Liver (tissue), 9 donors: ENCODE measurements around the gene PIAS1. TPM values are rescaled to one million over a fixed set of nuclear protein-coding genes. Genes with fewer than 3 reads are reported as not detected.

Source experiments
- DNase-seq: peaks from one replicate; pipeline ENCODE4 v3.0.0-alpha.2; 2017; ENCODE audit warnings: low spot score
- H3K27ac ChIP-seq, 2 donors: one replicate each; pipeline ENCODE4 v1.7.0; 2013; ENCODE audit warnings: inconsistent platforms in 2 of 2, low read length in 2 of 2, control low read depth in 1 of 2, low read depth in 1 of 2, mild to moderate bottlenecking in 1 of 2
- H3K27me3 ChIP-seq, 4 donors: one replicate each; pipeline versions ENCODE4 v1.6.1 to v1.7.0; 2013; ENCODE audit warnings: low read length in 3 of 4, inconsistent platforms in 1 of 4, mild to moderate bottlenecking in 1 of 4, moderate library complexity in 1 of 4; ENCODE audit not compliant: control insufficient read depth in 4 of 4, insufficient read depth in 4 of 4
- H3K36me3 ChIP-seq, 4 donors: one replicate each; pipeline versions ENCODE4 v1.6.1 to v1.7.0; 2013; ENCODE audit warnings: low read length in 3 of 4, mild to moderate bottlenecking in 3 of 4, low read depth in 1 of 4, moderate library complexity in 1 of 4; ENCODE audit not compliant: control insufficient read depth in 4 of 4, insufficient read depth in 3 of 4
- H3K4me1 ChIP-seq, 4 donors: one replicate each; pipeline versions ENCODE4 v1.6.1 to v1.7.0; 2013; ENCODE audit warnings: low read length in 3 of 4, mild to moderate bottlenecking in 3 of 4, moderate library complexity in 1 of 4; ENCODE audit not compliant: control insufficient read depth in 4 of 4, insufficient read depth in 4 of 4
- H3K4me3 ChIP-seq, 3 donors: one replicate each; pipeline versions ENCODE4 v1.6.1 to v1.7.0; 2013; ENCODE audit warnings: low read length in 3 of 3, control low read depth in 1 of 3, low read depth in 1 of 3, mild to moderate bottlenecking in 1 of 3
- H3K9ac ChIP-seq, 2 donors: one replicate each; pipeline ENCODE4 v1.7.0; 2013; ENCODE audit warnings: low read length in 2 of 2, mild to moderate bottlenecking in 2 of 2, moderate library complexity in 2 of 2, control low read depth in 1 of 2, low read depth in 1 of 2
- H3K9me3 ChIP-seq, 4 donors: one replicate each; pipeline versions ENCODE4 v1.6.1 to v1.7.0; 2013; ENCODE audit warnings: low read length in 3 of 4; ENCODE audit not compliant: control insufficient read depth in 4 of 4
- EGR1 ChIP-seq, 2 donors: IDR thresholded peaks; 2 replicates each; pipeline ENCODE4 v1.6.1; 2016 to 2018; ENCODE audit warnings: antibody characterized with exemption in 2 of 2, low read depth in 2 of 2
- FOXA1 ChIP-seq: IDR thresholded peaks from 2 replicates; pipeline ENCODE4 v1.6.1; 2016; ENCODE audit warnings: antibody characterized with exemption
- FOXA2 ChIP-seq: IDR thresholded peaks from 2 replicates; pipeline ENCODE4 v1.6.1; 2016; ENCODE audit warnings: antibody characterized with exemption
- HNF4A ChIP-seq, 2 donors: conservative IDR thresholded peaks; 2 replicates each; pipeline ENCODE4 v1.6.1; 2016; ENCODE audit warnings: antibody characterized with exemption in 2 of 2, mild to moderate bottlenecking in 2 of 2
- HNF4G ChIP-seq: IDR thresholded peaks from 2 replicates; pipeline ENCODE4 v1.6.1; 2016; ENCODE audit warnings: antibody characterized with exemption
- JUND ChIP-seq, 2 donors: IDR thresholded peaks; 2 replicates each; pipeline ENCODE4 v1.6.1; 2016; ENCODE audit warnings: antibody characterized with exemption in 2 of 2
- NR2F2 ChIP-seq: IDR thresholded peaks from 2 replicates; pipeline ENCODE4 v1.6.1; 2016; ENCODE audit warnings: antibody characterized with exemption
- RAD21 ChIP-seq, 2 donors: IDR thresholded peaks; 2 replicates each; pipeline ENCODE4 v1.6.1; 2016; ENCODE audit warnings: antibody characterized with exemption in 2 of 2, mild to moderate bottlenecking in 2 of 2
- SP1 ChIP-seq: IDR thresholded peaks from 2 replicates; pipeline ENCODE4 v1.6.1; 2018; ENCODE audit warnings: antibody characterized with exemption, mild to moderate bottlenecking
- TAF1 ChIP-seq: conservative IDR thresholded peaks from 2 replicates; pipeline ENCODE4 v1.6.1; 2016; ENCODE audit warnings: antibody characterized with exemption, mild to moderate bottlenecking
- YY1 ChIP-seq: IDR thresholded peaks from 2 replicates; pipeline ENCODE4 v1.6.1; 2016; ENCODE audit warnings: antibody characterized with exemption, mild to moderate bottlenecking
- WGBS: extraction: QIAGEN DNeasy Blood & Tissue Kit; methylation state at CpG from one replicate; pipeline ENCODE4 v1.1.7; 2013; 5-methylcytosine and 5-hydroxymethylcytosine counted together
- polyA plus RNA-seq, 2 donors: library from polyadenylated mRNA; stranded (reverse) in 1 of 2; unstranded in 1 of 2; fragments of 200-250 nt in 1 of 2; fragments of >200 nt in 1 of 2; fragmentation: Nextera tagmentation in 1 of 2; extraction: Ambion mirVana in 1 of 2; gene quantifications; one replicate each; pipeline versions ENCODE4 v1.2.1 to v1.2.3, GENCODE V29; 2013 to 2015
- total RNA-seq, 2 donors: library from RNA; depleted of rRNA; stranded (reverse); fragments of >200 nt; gene quantifications; one replicate each; pipeline ENCODE4 v1.2.3, GENCODE V29; 2014
- TF ChIP-seq, protein P1 (sequence below): IDR thresholded peaks from 2 replicates; pipeline ENCODE4 v1.6.1; 2016; ENCODE audit warnings: antibody characterized with exemption
- TF ChIP-seq, protein P2 (sequence below): IDR thresholded peaks from 2 replicates; pipeline ENCODE4 v1.6.1; 2016; ENCODE audit warnings: antibody characterized with exemption, mild to moderate bottlenecking
- TF ChIP-seq, protein P3 (sequence below): fragments of 150-350 bp; IDR thresholded peaks from 2 replicates; pipeline ENCODE4 v1.5.1; 2017; ENCODE audit warnings: improper control_type of control experiment, low read depth, low read length; ENCODE audit not compliant: missing input control
- donor health status: healthy.
- donor health status: healthy.
- donor health status: healthy.
- donor health status: healthy.
- donor health status: healthy.

The PIAS1 gene
- total and polyA plus RNA-seq, 4 donors, result 5.6 to 18.8 (median 13.2) TPM

DNA sequence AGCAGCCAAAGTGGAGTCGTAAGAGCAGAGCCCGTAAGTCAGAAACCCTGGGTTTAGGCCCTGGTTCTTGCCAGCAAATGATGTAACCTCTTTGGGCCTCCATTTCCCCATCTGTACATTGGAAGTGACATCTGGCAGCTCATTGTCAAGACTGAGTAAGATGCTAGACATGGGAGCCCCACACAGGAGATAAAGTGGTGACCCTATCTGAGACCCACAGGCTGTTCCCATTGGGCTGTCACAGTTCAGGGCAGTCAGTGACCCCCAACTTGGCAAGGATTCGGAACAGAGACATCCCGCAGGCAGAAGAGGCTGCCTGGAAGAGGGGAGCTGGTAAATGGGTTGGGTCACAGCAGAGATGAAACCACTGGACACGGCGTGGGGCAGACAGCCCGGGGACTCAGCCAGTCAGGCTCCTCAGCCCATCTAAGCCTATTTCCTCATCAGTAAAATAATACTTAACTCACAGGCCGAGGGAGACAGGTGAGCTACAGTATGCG, 173.6 kb downstream of the PIAS1 start:
- Histone ChIP-seq H3K9ac (no peak overlapping the region), H3K4me1 (peaks cover 8 to 35% (median 24%) of the 10 kb centered on the region in 4 donors), H3K9me3 (no peaks in the 10 kb centered on the region), H3K27ac (no peak overlapping the region), H3K36me3 (no peaks in the 10 kb centered on the region), H3K4me3 (no peak overlapping the region), H3K27me3 (no peaks in the 10 kb centered on the region)
- peak; percentile 32 for DNase-seq
- TF ChIP-seq FOXA1, result no peak
- TF ChIP-seq, protein P1, sequence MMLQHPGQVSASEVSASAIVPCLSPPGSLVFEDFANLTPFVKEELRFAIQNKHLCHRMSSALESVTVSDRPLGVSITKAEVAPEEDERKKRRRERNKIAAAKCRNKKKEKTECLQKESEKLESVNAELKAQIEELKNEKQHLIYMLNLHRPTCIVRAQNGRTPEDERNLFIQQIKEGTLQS, result no peak
- TF ChIP-seq YY1, result no peak
- no peak for TF ChIP-seq SP1
- no peak for TF ChIP-seq RAD21 (IDR thresholded peaks at IDR 0.05)
- 80% methylated on average over 9 of the region's 9 CpGs for WGBS

DNA sequence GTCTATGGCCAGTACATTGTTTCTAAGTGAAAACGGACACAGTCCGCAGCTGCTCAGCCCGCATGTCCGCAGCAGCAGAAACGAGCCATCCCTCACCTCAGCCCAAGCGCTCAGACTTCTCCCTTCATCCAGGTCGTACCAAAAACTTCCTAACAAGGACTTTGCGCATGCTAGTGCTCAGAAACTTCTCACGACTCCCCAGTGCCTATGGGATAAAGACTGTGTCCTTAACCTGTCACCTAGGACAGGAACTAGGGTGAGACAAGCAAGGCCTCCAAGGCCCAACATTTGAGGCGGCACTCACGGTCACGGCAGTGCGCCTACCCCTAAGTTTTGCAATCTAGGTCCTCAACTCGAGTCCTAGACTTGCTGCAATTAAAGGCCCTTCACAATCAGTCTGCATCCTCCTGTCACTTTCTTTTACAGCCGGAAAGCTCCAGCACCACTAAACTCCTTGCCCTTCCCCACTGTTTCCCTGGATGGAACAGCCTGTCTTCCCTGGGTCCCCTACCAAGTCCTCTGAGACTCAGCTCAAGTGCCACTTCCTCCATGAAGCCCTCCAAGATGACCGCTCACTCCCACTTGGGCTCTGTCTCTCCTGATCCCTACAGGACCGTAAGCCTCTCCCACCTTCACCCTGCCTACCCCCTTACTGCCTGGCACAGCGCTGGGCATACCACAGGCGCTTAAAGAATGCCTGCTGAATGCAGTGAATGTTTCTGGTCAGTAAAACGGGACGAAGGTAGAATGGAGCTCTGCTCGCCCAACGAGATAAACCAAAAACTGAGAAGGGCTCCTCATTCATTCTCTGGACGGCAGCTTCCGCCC, 174.2 kb downstream of the PIAS1 start:
- H3K4me3 ChIP-seq, result peak overlapping the region; percentile 64 to 87 (median 87)
- WGBS, result 43% methylated on average over 25 of the region's 25 CpGs
- H3K27me3 ChIP-seq, result no peaks in the 10 kb centered on the region
- no peaks in the 10 kb centered on the region for H3K9me3 ChIP-seq
- H3K36me3 ChIP-seq, result no peaks in the 10 kb centered on the region
- TF ChIP-seq, protein P2, sequence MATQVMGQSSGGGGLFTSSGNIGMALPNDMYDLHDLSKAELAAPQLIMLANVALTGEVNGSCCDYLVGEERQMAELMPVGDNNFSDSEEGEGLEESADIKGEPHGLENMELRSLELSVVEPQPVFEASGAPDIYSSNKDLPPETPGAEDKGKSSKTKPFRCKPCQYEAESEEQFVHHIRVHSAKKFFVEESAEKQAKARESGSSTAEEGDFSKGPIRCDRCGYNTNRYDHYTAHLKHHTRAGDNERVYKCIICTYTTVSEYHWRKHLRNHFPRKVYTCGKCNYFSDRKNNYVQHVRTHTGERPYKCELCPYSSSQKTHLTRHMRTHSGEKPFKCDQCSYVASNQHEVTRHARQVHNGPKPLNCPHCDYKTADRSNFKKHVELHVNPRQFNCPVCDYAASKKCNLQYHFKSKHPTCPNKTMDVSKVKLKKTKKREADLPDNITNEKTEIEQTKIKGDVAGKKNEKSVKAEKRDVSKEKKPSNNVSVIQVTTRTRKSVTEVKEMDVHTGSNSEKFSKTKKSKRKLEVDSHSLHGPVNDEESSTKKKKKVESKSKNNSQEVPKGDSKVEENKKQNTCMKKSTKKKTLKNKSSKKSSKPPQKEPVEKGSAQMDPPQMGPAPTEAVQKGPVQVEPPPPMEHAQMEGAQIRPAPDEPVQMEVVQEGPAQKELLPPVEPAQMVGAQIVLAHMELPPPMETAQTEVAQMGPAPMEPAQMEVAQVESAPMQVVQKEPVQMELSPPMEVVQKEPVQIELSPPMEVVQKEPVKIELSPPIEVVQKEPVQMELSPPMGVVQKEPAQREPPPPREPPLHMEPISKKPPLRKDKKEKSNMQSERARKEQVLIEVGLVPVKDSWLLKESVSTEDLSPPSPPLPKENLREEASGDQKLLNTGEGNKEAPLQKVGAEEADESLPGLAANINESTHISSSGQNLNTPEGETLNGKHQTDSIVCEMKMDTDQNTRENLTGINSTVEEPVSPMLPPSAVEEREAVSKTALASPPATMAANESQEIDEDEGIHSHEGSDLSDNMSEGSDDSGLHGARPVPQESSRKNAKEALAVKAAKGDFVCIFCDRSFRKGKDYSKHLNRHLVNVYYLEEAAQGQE, result no peak
- no peak for TF ChIP-seq FOXA2
- TF ChIP-seq HNF4G, result no peak
- TF ChIP-seq EGR1 (IDR thresholded peaks at IDR 0.05; ENCODE audit: low read depth in 2 of 2), result no peak
- TF ChIP-seq TAF1, result no peak
- TF ChIP-seq JUND (IDR thresholded peaks at IDR 0.05), result no peak
- no peak for TF ChIP-seq NR2F2
- TF ChIP-seq, protein P3, sequence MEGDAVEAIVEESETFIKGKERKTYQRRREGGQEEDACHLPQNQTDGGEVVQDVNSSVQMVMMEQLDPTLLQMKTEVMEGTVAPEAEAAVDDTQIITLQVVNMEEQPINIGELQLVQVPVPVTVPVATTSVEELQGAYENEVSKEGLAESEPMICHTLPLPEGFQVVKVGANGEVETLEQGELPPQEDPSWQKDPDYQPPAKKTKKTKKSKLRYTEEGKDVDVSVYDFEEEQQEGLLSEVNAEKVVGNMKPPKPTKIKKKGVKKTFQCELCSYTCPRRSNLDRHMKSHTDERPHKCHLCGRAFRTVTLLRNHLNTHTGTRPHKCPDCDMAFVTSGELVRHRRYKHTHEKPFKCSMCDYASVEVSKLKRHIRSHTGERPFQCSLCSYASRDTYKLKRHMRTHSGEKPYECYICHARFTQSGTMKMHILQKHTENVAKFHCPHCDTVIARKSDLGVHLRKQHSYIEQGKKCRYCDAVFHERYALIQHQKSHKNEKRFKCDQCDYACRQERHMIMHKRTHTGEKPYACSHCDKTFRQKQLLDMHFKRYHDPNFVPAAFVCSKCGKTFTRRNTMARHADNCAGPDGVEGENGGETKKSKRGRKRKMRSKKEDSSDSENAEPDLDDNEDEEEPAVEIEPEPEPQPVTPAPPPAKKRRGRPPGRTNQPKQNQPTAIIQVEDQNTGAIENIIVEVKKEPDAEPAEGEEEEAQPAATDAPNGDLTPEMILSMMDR, result no peak
- no peak for TF ChIP-seq HNF4A (conservative IDR thresholded peaks at IDR 0.05)
- no peak overlapping the region for H3K27ac ChIP-seq
- peak overlapping the region; percentile 19 to 30 for H3K9ac ChIP-seq
- peak; percentile 34 for DNase-seq
- peaks cover 8 to 32% (median 24%) of the 10 kb centered on the region in 4 donors for H3K4me1 ChIP-seq
